T-cell (primary cell): ENCODE data around the gene OAS3. TPM values are rescaled to one million over a fixed set of nuclear protein-coding genes. Genes with fewer than 3 reads are reported as not detected.

Experiments
- total RNA-seq, 35 experiments: library from RNA in 6 of 35; stranded (reverse) in 6 of 35; fragments of 120-200 nt in 1 of 35; gene quantifications; one replicate each; pipeline versions ENCODE4 v1.2.1 to v1.2.4 and lab custom pipeline; 2013 to 2026

The OAS3 gene
- total RNA-seq, 5 donors from 2014 or later (not counting 1 experiment from before 2014, with no cell fraction given), result 18.4 to 38.5 (median 24.5) TPM

Other genes starting within 250 kb of the OAS3 start
- not detected for gene RPH3A, start 146.7 kb upstream of the OAS3 start, total RNA-seq
- 10 to 100 TPM in 4 of 5 donors, 1 to 10 TPM in 1; 8.5 to 22.9 (median 11.4) TPM for gene OAS1, start 31.5 kb upstream of the OAS3 start, total RNA-seq
- gene OAS2, start 40.0 kb downstream of the OAS3 start, total RNA-seq, result 10 to 100 TPM; 44.8 to 75.5 (median 56.9) TPM
- 10 to 100 TPM in 3 of 5 donors, 1 to 10 TPM in 2; 5.6 to 12.0 (median 10.4) TPM for gene DTX1, start 118.3 kb downstream of the OAS3 start, total RNA-seq
- 1 to 10 TPM in 2 of 5 donors, under 1 TPM in 3; 0.43 to 2.9 (median 0.85) TPM for gene RASAL1, start 197.3 kb downstream of the OAS3 start, total RNA-seq
- gene CFAP73, start 211.2 kb downstream of the OAS3 start, total RNA-seq, result under 1 TPM in 2 of 5 donors, not detected in 3; 0.25 to 0.69 TPM
- 10 to 100 TPM; 86.1 to 100.0 (median 88.0) TPM for gene DDX54, start 247.0 kb downstream of the OAS3 start, total RNA-seq
- 10 to 100 TPM in 3 of 5 donors, 1 to 10 TPM in 2; 7.8 to 17.8 (median 13.8) TPM for gene RITA1, start 247.2 kb downstream of the OAS3 start, total RNA-seq